Coronary artery (tissue), 2 donors: ENCODE measurements around the gene CLCN2.

Source experiments
- DNase-seq: peaks from one replicate; pipeline ENCODE4 v3.0.0-alpha.2; 2017; ENCODE audit warnings: low spot score
- H3K27ac ChIP-seq, 2 donors: fragments of 200-600 bp; sonication (generic); one replicate each; pipeline ENCODE4 v1.5.1; 2016 to 2019
- H3K4me3 ChIP-seq: fragments of 200-600 bp; sonication (generic); 2 replicates; pipeline ENCODE4 v1.5.1; 2016; ENCODE audit warnings: mild to moderate bottlenecking, moderate library complexity
- TF ChIP-seq, protein P1 (sequence below): fragments of 200-600 bp; sonication (generic); IDR thresholded peaks from one replicate; pipeline ENCODE4 v1.5.1; 2019; ENCODE audit warnings: antibody characterized with exemption

Gene CLCN2

GRCh38 chr3:184360070-184360928 is 1.1 kb downstream of the CLCN2 start:
- Histone ChIP-seq H3K4me3 (peak overlapping the region; percentile 77), H3K27ac (no peak overlapping the region)
- DNase-seq = no peak
- TF ChIP-seq, protein P1, sequence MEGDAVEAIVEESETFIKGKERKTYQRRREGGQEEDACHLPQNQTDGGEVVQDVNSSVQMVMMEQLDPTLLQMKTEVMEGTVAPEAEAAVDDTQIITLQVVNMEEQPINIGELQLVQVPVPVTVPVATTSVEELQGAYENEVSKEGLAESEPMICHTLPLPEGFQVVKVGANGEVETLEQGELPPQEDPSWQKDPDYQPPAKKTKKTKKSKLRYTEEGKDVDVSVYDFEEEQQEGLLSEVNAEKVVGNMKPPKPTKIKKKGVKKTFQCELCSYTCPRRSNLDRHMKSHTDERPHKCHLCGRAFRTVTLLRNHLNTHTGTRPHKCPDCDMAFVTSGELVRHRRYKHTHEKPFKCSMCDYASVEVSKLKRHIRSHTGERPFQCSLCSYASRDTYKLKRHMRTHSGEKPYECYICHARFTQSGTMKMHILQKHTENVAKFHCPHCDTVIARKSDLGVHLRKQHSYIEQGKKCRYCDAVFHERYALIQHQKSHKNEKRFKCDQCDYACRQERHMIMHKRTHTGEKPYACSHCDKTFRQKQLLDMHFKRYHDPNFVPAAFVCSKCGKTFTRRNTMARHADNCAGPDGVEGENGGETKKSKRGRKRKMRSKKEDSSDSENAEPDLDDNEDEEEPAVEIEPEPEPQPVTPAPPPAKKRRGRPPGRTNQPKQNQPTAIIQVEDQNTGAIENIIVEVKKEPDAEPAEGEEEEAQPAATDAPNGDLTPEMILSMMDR = no peak

DNA sequence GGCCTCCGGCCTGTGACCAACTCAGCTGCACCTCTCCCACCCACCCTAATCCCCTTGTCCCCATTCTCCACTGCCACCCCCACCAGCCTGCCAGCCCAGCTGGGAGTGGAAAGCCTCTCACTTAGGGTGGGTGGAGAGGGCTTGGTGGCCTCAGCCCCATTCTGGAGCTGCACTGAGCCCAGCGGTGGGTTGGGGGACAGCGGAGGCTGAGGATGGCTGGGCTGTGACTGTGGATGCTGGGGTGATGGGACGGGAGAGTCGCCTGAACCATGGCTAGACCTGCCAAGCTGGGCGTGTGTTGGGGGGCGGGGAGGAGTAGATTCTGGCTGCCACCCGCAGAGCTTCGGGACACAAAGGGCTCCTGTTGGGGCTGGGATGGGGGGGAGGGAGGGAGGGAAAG is 1.8 kb downstream of the CLCN2 start:
- H3K4me3 ChIP-seq = no peak overlapping the region
- no peak overlapping the region for H3K27ac ChIP-seq
- TF ChIP-seq, protein P1 = no peak
- DNase-seq = no peak

DNA sequence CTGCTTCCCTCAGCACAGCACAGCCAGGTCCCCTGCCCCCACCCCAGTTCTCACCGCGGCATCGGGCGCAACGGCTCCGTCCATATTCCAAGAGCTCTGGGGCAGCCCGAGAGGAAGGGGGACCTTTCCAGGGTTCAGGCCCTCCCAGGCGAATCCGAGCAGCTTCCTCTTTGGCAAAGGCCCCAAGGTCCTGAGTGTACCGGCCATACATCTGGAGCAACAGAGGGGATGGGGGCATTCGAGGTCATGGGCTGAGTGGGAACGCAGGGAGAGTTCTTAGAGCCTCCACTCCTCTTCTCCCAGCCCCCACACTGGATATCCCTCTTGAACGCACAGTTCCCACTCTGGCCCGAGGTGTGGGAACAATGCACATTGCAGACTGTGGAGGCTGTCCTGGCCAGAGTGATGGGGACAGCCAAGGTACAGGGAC is 2.5 kb downstream of the CLCN2 start:
- Histone ChIP-seq H3K4me3 (no peak overlapping the region), H3K27ac (no peak overlapping the region)
- no peak for DNase-seq
- TF ChIP-seq, protein P1 = no peak

DNA sequence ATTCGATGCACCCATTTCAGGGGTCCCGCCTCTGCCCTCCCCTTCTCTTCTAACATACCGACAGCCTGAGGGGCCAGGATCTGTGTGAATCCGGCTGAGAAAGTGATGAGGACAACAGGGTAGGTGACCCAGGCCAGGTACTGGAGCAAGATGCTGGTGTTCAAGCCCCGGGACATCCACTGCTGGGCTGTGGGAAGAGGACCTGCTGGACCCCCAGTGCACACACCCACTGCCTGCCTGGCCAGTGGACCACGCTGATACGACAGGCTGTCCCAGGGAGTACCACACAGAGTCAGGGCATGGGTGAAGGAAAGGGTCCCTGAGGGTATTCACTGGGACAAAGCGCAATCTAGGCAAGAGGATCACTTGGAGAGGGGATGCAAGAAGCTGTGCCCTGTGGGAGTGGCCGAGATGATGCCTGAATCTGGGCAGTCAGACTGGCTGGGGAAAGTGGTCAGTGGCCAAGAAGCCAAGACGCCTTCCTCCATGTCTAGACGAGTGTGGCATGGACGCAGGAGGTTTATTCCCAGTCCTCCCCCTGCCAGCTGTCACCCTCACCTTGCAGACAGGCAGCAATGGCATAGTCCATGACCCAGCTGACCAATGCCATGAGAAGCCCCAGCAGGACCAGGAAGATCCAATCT is 3.2 kb downstream of the CLCN2 start:
- DNase-seq = no peak
- Histone ChIP-seq H3K27ac (no peak overlapping the region), H3K4me3 (no peak overlapping the region)
- TF ChIP-seq, protein P1 = no peak

DNA sequence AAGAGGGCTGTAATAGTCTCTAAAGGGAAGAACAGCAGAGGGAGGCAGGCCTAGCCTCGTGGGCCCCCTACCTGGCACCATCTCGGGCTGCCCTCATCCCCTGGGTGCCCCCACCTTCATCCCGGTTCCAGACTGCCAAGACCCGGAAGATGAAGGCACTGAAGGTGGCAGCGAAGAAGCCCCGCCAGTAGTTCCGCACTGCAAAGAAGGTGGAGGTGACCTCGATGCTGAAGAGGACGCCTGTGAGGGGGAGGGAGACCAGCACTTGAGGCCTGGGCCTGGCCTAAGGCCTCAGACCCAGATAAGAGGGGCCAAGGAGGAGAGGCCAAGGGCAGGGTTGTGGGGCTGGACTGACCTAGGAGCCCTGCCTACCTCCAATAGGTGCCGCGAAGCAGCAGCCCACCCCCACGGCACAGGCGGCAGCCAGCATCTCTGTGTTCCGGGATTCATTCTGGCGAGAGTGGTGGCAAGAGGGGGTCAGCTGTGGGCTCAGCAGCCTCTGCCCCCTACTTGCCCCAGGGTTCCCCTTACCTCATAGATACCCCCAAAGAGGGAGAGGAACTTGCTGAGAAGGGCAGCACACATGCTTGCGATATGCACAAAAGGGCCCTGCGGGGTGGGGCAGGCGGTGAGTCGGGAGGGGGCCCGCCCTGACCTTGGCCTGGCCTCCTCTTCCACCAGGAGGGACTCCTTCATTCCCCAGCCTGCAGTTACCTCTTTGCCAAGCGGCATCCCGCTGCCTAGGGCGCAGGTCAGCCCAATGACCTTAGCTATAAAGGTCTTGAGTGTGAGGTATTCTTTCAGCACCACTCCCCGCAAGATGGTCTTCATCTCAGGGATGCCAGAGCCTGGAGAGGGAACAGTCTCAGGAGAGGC is 3.9 kb downstream of the CLCN2 start:
- H3K27ac ChIP-seq = no peak overlapping the region
- H3K4me3 ChIP-seq = no peak overlapping the region
- TF ChIP-seq, protein P1 = no peak
- DNase-seq = no peak

DNA sequence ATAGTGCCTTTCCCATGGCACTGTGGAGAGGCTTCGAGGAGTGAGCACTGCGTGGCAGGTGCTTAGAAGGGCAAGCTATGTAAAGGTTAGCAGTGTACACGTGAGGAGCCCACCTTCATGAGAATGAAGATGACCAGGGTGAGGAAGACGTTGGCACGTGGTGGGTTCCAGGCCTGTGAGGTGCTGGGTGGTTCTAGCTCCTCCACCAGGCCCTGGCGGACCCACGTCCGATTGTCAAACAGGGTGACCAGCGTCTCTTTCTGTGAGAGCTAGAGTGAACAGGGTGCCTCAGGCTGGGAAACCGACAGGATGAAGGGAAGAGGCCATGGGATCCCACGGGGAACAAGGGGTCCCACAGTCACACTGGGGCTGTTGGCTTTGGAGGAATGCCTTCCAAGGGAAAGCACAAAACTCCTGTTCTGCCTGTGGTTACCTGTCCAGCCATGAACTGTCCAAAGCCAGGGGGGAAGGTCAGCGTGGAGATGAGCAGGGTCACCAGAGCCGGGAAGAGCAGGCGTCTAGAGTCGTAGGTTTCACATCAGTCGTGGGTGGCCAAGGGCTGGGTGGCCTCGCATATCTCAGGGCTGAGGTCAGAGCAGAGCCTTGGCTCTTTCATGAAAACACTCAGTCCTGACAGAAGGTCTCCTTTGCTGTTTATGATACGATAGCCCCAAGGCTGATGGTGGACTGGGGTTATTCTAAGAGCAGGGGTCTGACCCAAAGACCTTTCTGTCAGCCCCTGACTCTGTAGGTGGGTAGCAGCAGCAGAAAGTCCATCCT is 6.0 kb downstream of the CLCN2 start:
- no peak for DNase-seq
- Histone ChIP-seq H3K27ac (no peak overlapping the region), H3K4me3 (no peak overlapping the region)
- TF ChIP-seq, protein P1 = no peak
